DOHH2 (cell line): ENCODE measurements around the gene PPFIBP1.

ENCODE experiments used
- EZH2phosphoT487 ChIP-seq: fragments of 200-600 bp; sonication (generic); IDR thresholded peaks from 2 replicates; pipeline ENCODE4 v1.6.1; 2017; ENCODE audit warnings: borderline replicate concordance, mild to moderate bottlenecking, antibody characterized with exemption, low read length, moderate library complexity, mixed read lengths
- TF ChIP-seq, protein P1 (sequence below): fragments of 200-600 bp; sonication (generic); IDR thresholded peaks from one replicate; pipeline ENCODE4 v1.5.1; 2014; ENCODE audit warnings: antibody characterized with exemption, mild to moderate bottlenecking, low read depth, low read length; ENCODE audit not compliant: poor library complexity, severe bottlenecking

DNA sequence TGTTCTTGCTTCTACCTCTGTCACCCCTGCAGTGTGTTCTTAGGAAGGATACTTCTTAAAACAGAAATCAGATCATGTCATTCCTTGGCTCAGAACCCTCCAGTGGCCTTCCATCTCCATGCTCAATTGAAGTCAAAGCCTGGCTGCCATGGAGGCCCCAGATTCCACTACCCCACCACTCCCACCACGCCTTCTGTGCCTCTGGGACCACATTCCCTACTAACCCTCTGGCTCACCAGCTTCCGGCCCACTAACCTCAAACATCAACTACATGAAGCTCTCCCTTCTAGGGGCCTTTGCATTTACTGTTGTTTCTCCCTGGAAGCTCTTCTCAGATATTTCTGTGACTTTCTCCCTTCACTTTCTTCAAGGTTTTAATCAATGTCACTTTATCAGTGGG, 96.1 kb downstream of the PPFIBP1 start:
- TF ChIP-seq, protein P1, sequence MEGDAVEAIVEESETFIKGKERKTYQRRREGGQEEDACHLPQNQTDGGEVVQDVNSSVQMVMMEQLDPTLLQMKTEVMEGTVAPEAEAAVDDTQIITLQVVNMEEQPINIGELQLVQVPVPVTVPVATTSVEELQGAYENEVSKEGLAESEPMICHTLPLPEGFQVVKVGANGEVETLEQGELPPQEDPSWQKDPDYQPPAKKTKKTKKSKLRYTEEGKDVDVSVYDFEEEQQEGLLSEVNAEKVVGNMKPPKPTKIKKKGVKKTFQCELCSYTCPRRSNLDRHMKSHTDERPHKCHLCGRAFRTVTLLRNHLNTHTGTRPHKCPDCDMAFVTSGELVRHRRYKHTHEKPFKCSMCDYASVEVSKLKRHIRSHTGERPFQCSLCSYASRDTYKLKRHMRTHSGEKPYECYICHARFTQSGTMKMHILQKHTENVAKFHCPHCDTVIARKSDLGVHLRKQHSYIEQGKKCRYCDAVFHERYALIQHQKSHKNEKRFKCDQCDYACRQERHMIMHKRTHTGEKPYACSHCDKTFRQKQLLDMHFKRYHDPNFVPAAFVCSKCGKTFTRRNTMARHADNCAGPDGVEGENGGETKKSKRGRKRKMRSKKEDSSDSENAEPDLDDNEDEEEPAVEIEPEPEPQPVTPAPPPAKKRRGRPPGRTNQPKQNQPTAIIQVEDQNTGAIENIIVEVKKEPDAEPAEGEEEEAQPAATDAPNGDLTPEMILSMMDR: no peak
- TF ChIP-seq EZH2phosphoT487: no peak
